Measurements from ENCODE around the gene TPST1. TPM values are rescaled to one million over a fixed set of nuclear protein-coding genes. Genes with fewer than 3 reads are reported as not detected.

TPST1 gene
- total and polyA plus RNA-seq, 9 of the 15 experiments (the other 6 are each of a cell fraction or from before 2014, with no cell fraction given), result 0.15 to 2.2 (median 0.53) TPM

- TF ChIP-seq XRCC4 (IDR thresholded peaks at IDR 0.05; ENCODE audit: extremely low read depth, insufficient read depth, insufficient read length) (no peak), BRD4 (IDR thresholded peaks at IDR 0.05) (no peak), ZNF282 (CRISPR knock-in tag; IDR thresholded peaks at IDR 0.05) (no peak), SMARCA4 (IDR thresholded peaks at IDR 0.05) (no peak), PRPF4 (IDR thresholded peaks at IDR 0.05; ENCODE audit: insufficient read depth, low read depth, low read length, poor library complexity, severe bottlenecking) (no peak), CREB3 (tag; conservative IDR thresholded peaks at IDR 0.05; ENCODE audit: low read depth) (no peak), PML (IDR thresholded peaks at IDR 0.05; ENCODE audit: low read length) (no peak), TRIM24 (IDR thresholded peaks at IDR 0.05) (no peak), RNF219 (CRISPR knock-in tag; IDR thresholded peaks at IDR 0.05) (no peak), SMAD3 (CRISPR knock-in tag; conservative IDR thresholded peaks at IDR 0.05) (no peak), U2AF1 (optimal IDR thresholded peaks at IDR 0.05; ENCODE audit: low read depth, low read length) (no peak), CREBBP (IDR thresholded peaks at IDR 0.05; ENCODE audit: low read depth, low read length) (no peak), RBFOX2 (IDR thresholded peaks at IDR 0.05; ENCODE audit: low read depth, low read length) (no peak), KDM4B (IDR thresholded peaks at IDR 0.05; ENCODE audit: borderline replicate concordance in 2 of 2, low read depth in 1 of 2) (no peak), SLC30A9 (CRISPR knock-in tag; IDR thresholded peaks at IDR 0.05) (no peak), CHCHD3 (CRISPR knock-in tag; IDR thresholded peaks at IDR 0.05) (no peak), SFPQ (IDR thresholded peaks at IDR 0.05; ENCODE audit: low read depth, low read length) (no peak), RBM39 (optimal IDR thresholded peaks at IDR 0.05; ENCODE audit: low read depth, low read length) (no peak)
- ATAC-seq, result no peak
- no peak for DNase-seq (ENCODE audit: extremely low read depth in 1 of 4, low spot score in 3 of 4)
- no peaks in the 10 kb centered on the region for H3K79me2 ChIP-seq (ENCODE audit: control insufficient read depth, insufficient read depth, low read length)
- no peak overlapping the region for H2AFZ ChIP-seq (ENCODE audit: low read depth, low read length)
- H3K9me1 ChIP-seq (ENCODE audit: control insufficient read depth, insufficient read depth, low read length), result no peaks in the 10 kb centered on the region
- BruUV-seq (replicated peaks), result no TSS peak
- WGBS (ENCODE audit: insufficient coverage, low coverage, missing lambda C conversion rate), result 0% methylated on average over 2 of the region's 2 CpGs
- no peaks in the 10 kb centered on the region for H4K20me1 ChIP-seq (replicated peaks; ENCODE audit: control insufficient read depth, insufficient read depth, low read length)
- H3K4me1 ChIP-seq (replicated peaks in 1 of 2; ENCODE audit: control insufficient read depth in 2 of 2, insufficient read depth in 2 of 2, low read length in 2 of 2), result no peaks in the 10 kb centered on the region
- FAIRE-seq, result no peak
- CTCF ChIA-PET (ENCODE audit: low intra/inter-chr PET ratio), result no interaction called here
- no peak overlapping the region for H3K4me2 ChIP-seq (ENCODE audit: insufficient read depth, low read length)
- no peak overlapping the region for H3K4me3 ChIP-seq
- intact Hi-C loops (cut with micrococcal nuclease) (no loop called here), in situ Hi-C loops (cut with MboI) (no loop called here)
- H3K9me3 ChIP-seq (replicated peaks; ENCODE audit: control insufficient read depth, insufficient read depth, low read depth, low read length), result no peaks in the 10 kb centered on the region
- POLR2A ChIA-PET, result interaction anchor here (0.7 kb wide), 1 partner anchor 436 kb away, joined by 4 read pairs; no protein-coding TSS in a partner anchor
- no peak overlapping the region for H3K9ac ChIP-seq (ENCODE audit: insufficient read depth in 1 of 2, low read depth in 2 of 2, low read length in 2 of 2)
- H3K27me3 ChIP-seq (ENCODE audit: control insufficient read depth in 2 of 2, insufficient read depth in 2 of 2, low read length in 2 of 2), result peaks cover 3 to 11% of the 10 kb centered on the region in 2 experiments; a peak in 3 of 5 replicates
- no peak overlapping the region for H3K27ac ChIP-seq (ENCODE audit: extremely low read depth, low read depth, low read length)
- no peaks in the 10 kb centered on the region for H3K36me3 ChIP-seq (ENCODE audit: control insufficient read depth, insufficient read depth, low read length)
Observed at GRCh38 chr7:66245008-66245407, 39.9 kb downstream of the TPST1 start.

Measured in K562 (cell line).